ENCODE results near the gene KIAA0232. TPM values are rescaled to one million over a fixed set of nuclear protein-coding genes. Genes with fewer than 3 reads are reported as not detected.

Gene KIAA0232
- total and polyA plus RNA-seq, 9 of the 15 experiments (the other 6 are each of a cell fraction or from before 2014, with no cell fraction given), result 3.5 to 17.4 (median 13.0) TPM

- Histone ChIP-seq H3K4me2 (ENCODE audit: insufficient read depth, low read length) (no peak overlapping the region), H3K4me3 (no peak overlapping the region), H3K4me1 (replicated peaks in 1 of 2; ENCODE audit: control insufficient read depth in 2 of 2, insufficient read depth in 2 of 2, low read length in 2 of 2) (peaks cover 30 to 36% of the 10 kb centered on the region in 2 experiments), H4K20me1 (replicated peaks; ENCODE audit: control insufficient read depth, insufficient read depth, low read length) (no peaks in the 10 kb centered on the region), H3K27me3 (ENCODE audit: control insufficient read depth in 2 of 2, insufficient read depth in 2 of 2, low read length in 2 of 2) (no peaks in the 10 kb centered on the region), H2AFZ (ENCODE audit: low read depth, low read length) (no peak overlapping the region), H3K9ac (ENCODE audit: insufficient read depth in 1 of 2, low read depth in 2 of 2, low read length in 2 of 2) (peak overlapping the region in 1 of 2 experiments; percentile 19; a peak in 1 of 4 replicates), H3K27ac (ENCODE audit: extremely low read depth, low read depth, low read length) (no peak overlapping the region), H3K36me3 (ENCODE audit: control insufficient read depth, insufficient read depth, low read length) (no peaks in the 10 kb centered on the region), H3K9me1 (ENCODE audit: control insufficient read depth, insufficient read depth, low read length) (no peaks in the 10 kb centered on the region), H3K9me3 (replicated peaks; ENCODE audit: control insufficient read depth, insufficient read depth, low read depth, low read length) (peaks cover 8% of the 10 kb centered on the region), H3K79me2 (ENCODE audit: control insufficient read depth, insufficient read depth, low read length) (no peaks in the 10 kb centered on the region)
- ChIA-PET CTCF (ENCODE audit: low intra/inter-chr PET ratio) (interaction anchor here (0.6 kb wide), 1 partner anchor 15 kb away, joined by 3 read pairs; no protein-coding TSS in a partner anchor), POLR2A (interaction anchor here (0.9 to 3.8 kb wide), 3 partner anchors 8 to 14 kb away, joined by 6 to 20 read pairs (median 9); partner anchors contain the start of gene TBC1D14)
- WGBS (ENCODE audit: insufficient coverage, low coverage, missing lambda C conversion rate), result 94% methylated on average over 27 of the region's 29 CpGs
- TF ChIP-seq DACH1 (IDR thresholded peaks at IDR 0.05; ENCODE audit: partially characterized antibody) (no peak), PCBP1 (IDR thresholded peaks at IDR 0.05; ENCODE audit: low read depth, low read length, poor library complexity, severe bottlenecking) (no peak), SRSF1 (IDR thresholded peaks at IDR 0.05; ENCODE audit: low read depth, low read length) (no peak)
- DNase-seq (ENCODE audit: extremely low read depth in 1 of 4, low spot score in 3 of 4), result no peak
- in situ Hi-C loops (cut with MboI), result no loop called here
- BruUV-seq (replicated peaks), result no TSS peak
- no peak for ATAC-seq
- intact Hi-C loops (cut with micrococcal nuclease), result loop anchor here (5.0 kb wide), 2 partner anchors 172 to 187 kb away; partner anchors contain the start of gene GRPEL1
- FAIRE-seq, result no peak
Measured at GRCh38 chr4:6894528-6895498, 112.3 kb downstream of the KIAA0232 start.

Data from K562 (cell line).